Pulmonary artery endothelial cell (primary cell): Measurements from ENCODE around the gene MACROH2A1. TPM values are rescaled to one million over a fixed set of nuclear protein-coding genes. Genes with fewer than 3 reads are reported as not detected.

Experiments
- DNase-seq: peaks from one replicate; pipeline ENCODE4 v3.0.0-alpha.2; 2011; ENCODE audit warnings: low read depth, low spot score
- total RNA-seq: library from RNA; depleted of rRNA; stranded (reverse); fragments of >200 nt; gene quantifications from 2 replicates; pipeline ENCODE4 v1.2.3, GENCODE V29; 2014

Gene MACROH2A1
- total RNA-seq, 1 donor from 2014 or later: 194 TPM

DNA sequence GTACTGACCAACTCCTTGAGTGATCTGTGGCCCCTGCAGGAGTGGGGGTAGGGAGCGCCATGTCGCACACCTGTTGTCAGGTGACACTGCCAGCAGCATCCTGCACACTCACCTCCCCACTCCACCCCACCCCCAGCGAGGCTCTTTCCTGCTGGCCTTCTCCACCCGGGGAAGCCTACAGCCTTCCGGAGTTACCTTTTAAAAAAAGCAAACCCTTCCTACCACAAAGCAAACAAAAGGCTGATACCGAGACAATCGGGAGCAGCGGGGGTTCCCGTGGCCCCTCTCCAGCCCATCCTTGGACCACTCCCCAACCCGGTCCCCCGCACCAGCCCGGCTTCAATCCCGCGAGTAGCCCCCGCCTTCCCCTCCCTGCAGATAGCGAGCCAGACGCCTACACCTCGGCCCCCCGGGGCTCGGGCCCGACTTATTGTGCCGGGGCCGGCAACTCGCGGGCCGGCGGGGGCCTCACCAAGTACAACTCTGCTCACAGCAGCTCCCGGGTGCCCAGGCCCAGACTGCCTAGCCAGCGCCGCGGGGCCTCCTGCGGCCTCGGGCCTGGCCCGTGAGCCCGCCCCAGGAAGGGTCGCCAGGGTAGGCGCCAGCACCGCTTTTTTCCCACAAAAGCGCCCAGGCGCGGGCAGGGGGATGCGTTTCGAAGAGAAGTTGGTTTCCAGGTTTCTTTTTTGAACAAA, 724 bp downstream of the MACROH2A1 start:
- DNase-seq: no peak

DNA sequence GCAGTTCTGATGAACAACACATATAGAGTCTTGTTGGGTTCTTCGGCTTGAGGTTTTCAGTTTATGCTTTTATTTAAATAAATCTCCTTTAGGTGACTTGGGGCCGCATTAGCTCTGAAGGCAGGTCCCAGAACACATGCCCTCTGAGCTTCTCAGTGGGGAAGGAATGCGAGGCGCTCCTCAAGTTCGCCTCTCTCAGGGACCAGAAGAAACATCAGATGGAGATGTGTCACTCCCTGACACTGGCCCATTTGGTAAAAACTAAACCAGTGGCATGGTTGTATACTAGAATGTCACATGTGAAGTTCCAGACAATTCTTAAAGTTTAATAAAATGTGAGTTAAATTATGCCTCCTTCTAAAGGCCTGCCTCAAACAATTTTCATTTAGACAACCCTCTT, 1.9 kb downstream of the MACROH2A1 start:
- DNase-seq: no peak

DNA sequence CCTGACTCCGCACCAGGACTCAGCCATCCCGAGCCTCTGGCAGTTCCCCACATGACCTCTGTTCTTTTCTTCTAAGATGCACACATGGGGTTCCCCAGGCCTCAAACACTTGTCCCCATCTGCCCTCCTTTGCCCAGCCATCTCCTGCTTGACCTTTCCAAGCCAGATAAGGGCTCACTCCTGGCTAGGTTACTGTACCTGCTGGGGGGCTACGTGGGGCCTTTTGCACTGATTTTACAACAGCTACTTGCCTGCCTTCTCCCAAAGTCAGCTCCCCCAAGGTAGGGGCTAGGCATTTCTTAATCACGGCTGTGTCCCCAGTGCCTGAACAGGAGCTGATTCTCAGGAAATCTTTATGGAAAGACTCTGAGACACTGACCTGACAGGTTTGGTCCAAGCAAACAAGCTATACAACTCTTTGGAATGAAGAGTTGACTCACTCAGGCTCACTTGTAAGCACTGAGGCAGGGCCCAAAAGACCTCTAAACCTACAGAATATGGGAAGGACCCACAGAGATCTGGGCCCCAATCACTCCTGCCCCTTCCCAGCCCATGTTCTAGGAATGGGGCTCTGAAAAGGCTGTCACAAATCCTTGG, 2.5 kb downstream of the MACROH2A1 start:
- DNase-seq: no peak

DNA sequence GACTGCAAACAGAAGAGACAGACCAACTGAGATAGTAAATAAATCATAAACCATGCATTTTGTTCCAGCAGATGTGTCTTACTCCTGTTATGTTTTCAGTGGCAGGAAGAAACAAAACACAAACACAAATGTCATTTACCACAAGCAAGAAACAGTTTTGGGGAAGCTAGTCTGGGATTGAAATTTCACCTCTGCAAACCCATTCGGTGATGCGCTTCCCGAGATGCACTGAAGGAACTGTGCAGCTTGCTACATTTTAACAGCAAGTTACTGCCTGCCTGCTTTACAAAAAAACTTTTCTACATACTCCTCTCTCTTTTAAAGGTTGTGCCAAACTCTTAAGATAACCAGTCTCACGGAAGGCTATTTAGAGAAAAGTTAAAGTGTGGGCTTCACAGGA, 3.2 kb downstream of the MACROH2A1 start:
- no peak for DNase-seq

DNA sequence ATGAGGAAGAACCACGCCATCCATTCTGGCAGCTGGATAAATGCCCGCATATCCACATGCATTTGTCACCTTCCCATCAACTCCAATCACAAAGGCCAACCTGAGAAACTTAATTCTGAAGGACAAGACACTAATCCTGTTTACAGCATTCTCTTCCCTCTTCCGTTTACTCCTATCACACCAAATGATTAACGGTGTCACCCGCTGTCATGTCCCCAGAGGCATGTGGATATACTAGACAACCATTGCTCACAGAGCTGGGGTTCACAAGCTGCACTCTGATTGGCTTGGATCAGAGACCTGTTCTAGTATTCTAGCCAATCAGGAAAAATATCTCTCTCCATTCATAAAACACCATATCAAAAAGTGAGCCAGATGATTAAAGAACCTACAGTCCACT, 3.6 kb downstream of the MACROH2A1 start:
- DNase-seq: no peak

GRCh38 chr5:135394095-135394494, 4.9 kb downstream of the MACROH2A1 start:
- DNase-seq: no peak

- DNase-seq: no peak
Measured at GRCh38 chr5:135393691-135394090, 5.3 kb downstream of the MACROH2A1 start.

DNA sequence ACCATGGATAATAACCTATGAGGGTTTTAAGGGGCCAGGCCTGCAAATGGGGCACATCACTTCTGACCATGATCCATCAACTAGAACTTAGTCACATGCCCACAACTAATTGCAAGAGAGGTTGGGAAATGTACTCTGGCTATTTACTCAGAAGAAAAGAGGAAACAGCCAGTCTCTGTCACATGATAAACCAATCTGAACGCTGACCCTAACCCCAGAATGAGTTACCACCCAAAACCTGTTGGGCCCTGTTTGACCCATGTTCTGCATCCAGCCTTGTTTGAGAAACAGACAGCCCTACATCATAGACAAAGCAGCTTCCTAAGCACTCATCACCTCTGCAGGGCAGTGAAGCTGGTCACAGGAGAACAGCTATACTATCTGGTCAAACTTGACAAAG, 5.8 kb downstream of the MACROH2A1 start:
- no peak for DNase-seq

DNA sequence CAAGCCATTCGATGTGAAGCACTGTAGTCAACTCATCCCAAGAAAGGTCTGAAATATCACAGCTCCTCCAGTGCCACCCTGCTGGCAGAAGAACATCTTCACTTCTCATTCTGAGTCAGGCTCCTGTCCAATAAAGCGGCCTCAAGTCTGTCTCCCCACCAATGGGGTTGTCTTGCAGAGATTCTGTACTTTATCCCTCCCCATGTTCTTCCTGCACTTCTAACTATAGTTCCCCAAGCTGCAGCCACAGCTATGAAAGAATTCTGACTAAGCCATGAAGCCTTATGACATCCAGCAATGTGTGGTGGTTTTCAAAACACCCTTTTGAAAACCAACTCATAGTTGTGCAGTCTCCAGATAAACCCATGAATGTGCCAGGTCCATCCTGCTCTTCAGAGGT, 6.8 kb downstream of the MACROH2A1 start:
- no peak for DNase-seq

- no peak for DNase-seq
Measured at GRCh38 chr5:135391869-135392255, 7.2 kb downstream of the MACROH2A1 start.

DNA sequence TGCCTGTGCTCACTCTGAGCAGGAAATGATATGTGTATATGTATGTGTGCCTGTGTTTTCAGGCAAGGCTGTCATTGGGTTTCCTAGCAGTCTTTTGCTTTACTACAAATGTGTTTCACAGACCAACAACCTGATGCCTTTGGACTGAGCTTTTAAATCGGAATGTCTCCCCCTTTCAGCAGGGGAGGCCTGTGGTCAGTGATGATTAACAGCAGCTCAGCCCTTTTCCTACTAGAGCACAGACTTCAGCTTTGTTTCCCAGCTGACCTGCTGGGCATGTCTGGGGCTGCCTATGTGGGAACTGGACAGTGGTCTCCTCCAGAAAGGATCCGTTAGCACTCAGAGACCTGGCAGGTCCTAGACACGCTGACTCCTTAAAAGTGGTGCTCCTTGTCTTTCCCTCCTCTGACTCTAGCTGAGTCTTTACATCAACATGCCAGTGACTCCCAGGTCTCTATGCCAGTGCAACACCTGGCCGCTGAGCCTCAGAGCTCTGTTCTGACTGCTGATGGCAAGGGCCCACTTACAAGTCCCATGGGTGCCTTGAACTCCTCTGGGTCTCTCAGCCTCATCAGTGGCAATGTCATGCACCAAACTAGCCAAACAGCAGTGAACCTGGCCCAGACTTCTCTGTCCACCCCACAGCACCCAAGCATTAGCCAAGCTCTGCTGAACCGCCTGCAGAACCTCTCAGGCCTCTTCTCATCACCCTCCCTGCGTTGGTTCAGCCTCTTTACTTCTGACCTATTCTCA, 7.7 kb downstream of the MACROH2A1 start:
- no peak for DNase-seq

- DNase-seq: no peak
Measured at GRCh38 chr5:135388860-135389435, 10.1 kb downstream of the MACROH2A1 start.

- no peak for DNase-seq
Measured at GRCh38 chr5:135387629-135387960, 11.4 kb downstream of the MACROH2A1 start.

DNA sequence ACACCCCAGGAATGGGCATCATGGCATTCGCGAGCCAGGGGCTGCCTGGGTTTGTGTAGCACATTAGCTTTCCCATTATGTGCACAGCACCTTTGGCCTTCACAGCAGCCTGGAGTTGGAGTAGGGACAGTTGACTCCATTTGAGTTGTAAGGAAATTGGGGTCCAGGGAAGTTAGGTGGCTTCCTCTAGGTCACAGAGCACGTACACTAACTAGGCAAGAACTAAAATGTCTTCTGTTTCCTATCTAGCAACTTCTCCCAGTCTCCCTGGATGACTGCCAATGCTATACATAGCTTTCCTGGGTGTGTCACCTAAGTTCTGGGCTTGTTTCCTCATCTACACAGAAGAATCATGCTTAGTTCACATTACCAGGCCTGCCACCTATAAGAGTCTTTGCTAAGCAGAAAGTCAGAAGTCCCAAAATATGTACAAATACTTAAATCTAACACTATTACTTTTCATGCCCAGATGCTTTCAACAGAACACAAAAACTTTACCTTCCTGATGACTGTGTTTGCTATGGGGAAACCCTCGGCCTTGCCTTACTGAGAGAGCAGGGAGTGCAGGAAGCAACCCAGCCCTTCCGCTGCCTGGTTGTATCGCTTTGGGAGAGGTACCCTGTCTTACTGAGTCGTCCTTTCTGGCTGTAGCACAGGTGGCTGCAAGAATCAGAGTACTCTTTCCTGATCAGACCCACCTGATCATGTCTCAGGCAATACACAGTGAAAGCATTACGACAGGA, 12.0 kb downstream of the MACROH2A1 start:
- DNase-seq: no peak

GRCh38 chr5:135386096-135386495, 12.9 kb downstream of the MACROH2A1 start:
- DNase-seq: peak; percentile 29

- DNase-seq: no peak
Measured at GRCh38 chr5:135385576-135385975, 13.5 kb downstream of the MACROH2A1 start.

DNA sequence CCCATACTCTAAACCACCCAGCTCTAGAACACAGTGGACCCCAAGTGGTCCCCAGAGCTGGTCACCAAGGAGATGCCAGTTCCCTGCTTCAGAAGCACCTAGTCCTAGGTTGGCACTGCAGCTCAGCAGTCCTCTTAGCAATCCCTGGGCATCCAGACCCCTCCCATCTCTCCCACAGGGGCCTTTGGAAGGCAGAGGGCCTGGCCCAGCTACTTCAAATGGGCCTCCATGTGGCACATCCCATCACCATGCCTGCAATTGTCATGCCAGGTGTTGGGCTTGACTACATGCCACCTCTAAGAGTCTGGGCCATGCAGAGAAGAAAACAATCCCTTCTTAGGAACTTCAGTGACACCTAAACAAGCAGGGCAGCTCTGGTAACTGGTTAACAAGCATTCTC, 14.1 kb downstream of the MACROH2A1 start:
- DNase-seq: no peak

- DNase-seq: no peak
Measured at GRCh38 chr5:135383803-135384495, 15.1 kb downstream of the MACROH2A1 start.

- DNase-seq: no peak
Measured at GRCh38 chr5:135382981-135383380, 16.1 kb downstream of the MACROH2A1 start.

GRCh38 chr5:135382106-135382790, 16.8 kb downstream of the MACROH2A1 start:
- no peak for DNase-seq
